HG03103 (cell line): ENCODE results near the gene DNAH10.
A peak's percentile ranks its signal among the peaks of the same experiment; 100 is the strongest.

Experiments
- ATAC-seq: cut with Tn5 transposase; IDR thresholded peaks from one replicate; pipeline ENCODE4 v1.9.1; 2021; ENCODE audit warnings: low read depth; ENCODE audit not compliant: unreplicated experiment

Gene DNAH10

GRCh38 chr12:123960029-123960735, 198.1 kb downstream of the DNAH10 start:
- no peak for ATAC-seq

- no peak for ATAC-seq
These were observed 198.8 kb downstream of the DNAH10 start for GRCh38 chr12:123960856-123961255.

DNA sequence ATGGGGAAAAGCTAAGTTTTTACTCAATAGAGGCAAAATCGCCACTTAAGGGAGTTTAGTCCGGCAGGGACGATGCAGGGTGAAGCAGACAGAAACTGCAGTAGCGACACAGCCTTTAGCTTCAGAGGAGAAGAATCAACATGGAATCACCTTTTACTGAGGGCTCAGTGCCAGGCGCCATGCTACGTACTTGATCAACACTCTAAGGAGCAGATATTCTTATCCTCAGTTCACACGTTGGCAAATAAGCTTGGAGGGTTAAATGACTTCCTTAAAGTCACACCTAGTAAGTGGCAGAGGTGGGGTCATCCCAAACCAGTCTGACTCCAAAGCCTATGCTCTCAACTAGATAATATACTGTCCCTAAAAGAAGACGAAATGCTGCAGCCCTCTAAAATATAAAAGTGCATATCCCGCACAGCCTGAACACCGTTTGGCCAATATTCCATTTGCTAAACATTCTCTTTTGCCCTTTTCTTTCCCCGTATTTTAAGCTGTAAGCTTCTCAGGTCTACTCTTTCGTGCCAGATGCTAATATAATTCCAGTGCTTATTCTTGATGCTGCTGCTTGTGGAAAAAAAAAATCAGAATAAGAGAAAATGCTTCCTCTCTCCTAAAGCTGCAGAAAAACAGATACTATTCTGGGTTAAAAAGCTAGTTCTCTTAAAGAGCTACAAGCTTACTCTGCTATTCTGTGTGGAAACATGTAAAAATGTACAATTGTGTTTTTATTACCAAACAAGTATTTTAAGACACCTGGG, 199.7 kb downstream of the DNAH10 start:
- ATAC-seq: no peak

DNA sequence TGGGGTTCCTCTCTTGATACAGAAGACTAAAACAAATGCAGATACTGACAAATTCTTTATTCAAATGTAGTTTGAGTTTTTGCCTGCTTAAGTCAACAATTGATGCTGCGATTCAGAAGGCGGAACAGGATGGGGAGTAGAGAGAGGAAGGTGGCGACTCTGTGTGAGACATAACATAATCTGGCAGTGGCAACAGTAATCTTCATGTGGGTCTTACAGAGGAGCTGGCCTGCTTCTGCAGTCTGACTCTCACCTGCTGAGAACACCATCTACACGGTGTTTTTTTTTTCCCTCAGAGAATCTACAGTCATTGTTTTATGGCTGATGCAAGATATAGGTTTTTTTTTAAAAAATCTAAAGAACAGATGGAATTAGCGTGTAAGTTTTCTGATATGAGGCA, 200.4 kb downstream of the DNAH10 start:
- ATAC-seq: no peak

DNA sequence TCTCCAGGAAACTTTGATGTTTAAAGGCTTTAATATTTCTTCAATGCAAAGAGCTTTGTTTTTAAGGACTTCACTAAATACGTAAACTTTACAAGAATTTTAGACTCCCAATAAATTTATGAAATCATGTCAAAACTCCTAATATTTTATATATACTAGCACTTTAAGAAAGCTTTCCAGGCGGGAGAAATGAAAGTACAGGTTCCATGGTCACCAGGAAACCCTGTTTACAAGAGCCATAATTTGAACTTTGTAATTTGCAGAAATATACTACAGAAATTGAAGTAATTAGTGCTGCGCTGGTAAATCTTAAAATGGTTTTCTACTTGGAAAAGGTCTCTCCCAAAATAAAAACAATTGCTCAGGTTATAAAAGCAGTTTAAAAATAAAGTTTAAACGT, 201.7 kb downstream of the DNAH10 start:
- ATAC-seq: no peak

DNA sequence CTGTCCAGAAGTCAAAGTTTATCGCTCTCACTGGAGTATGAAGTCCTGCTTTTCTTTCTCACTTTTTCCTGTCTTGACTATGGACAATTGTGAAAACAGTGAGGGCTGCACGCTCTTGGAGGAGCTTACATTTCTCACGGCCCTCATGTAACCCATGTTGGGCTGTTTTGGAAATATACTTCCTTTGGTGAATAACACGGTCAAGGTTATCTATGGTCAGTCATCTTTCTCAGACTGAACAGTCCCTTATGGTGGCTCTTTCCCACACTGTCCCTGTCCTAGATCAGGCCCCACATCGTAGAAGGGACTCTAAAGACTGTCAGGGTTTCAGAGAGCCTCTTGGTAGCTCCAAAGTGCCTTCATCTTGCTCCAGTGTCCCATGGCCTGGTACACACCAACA, 203.3 kb downstream of the DNAH10 start:
- ATAC-seq: no peak

GRCh38 chr12:123966596-123966995, 204.5 kb downstream of the DNAH10 start:
- no peak for ATAC-seq

DNA sequence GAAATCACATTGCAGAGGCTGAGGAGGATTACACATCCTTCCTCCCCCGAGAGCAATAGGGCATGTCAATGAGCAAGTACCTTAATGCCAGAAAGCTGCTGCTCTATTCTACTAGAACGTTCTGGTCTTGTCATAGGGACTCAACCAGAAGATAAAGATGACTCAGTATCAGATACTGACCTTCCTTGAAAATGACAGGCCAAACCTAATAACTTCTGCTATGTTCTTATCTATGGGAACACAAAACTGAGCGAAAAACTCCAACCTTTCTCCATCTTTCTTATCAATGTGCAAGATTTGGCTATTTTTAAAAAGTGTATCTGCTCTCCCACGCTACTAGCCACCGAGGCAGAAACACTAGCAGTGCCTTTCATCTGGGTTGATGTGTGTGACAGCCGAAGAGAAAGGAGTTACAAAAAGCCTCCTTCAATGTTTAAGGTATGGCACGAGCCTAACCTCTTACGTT, 205.1 kb downstream of the DNAH10 start:
- no peak for ATAC-seq

GRCh38 chr12:123971449-123971769, 209.3 kb downstream of the DNAH10 start:
- ATAC-seq: no peak

DNA sequence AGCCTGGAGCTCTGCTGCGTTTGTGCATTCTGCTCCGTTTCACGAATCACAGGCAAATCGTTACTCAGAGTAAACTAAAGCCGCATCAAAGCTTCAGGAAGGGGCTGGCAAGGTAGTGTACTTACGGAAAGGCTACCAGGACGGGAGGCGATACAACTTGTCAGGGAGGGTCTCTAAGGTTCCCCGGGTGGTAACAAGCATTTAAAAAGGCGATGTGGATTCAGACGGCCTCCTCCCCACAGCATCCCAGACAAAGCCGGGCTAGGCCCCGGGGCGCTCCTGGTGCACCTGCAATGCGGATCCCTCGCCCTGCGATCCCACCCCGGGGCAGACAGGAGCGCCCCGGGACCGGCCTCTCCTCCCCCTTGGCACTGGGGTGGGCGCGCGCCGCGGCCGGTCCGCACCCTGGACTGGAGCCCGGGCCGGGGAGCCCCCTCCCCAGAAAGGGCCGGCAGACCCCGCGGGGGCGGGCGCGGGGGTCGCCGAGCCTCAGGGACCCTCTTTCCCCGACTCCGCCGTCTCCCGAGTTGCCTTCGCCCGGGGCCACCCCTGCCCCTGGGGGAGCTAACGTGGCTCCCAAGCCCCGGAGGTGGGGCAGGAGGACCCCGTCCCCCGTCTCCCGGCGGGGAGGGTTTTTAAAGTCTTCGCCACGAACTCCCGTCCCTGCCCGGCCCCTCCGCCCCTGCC, 209.8 kb downstream of the DNAH10 start:
- no peak for ATAC-seq

DNA sequence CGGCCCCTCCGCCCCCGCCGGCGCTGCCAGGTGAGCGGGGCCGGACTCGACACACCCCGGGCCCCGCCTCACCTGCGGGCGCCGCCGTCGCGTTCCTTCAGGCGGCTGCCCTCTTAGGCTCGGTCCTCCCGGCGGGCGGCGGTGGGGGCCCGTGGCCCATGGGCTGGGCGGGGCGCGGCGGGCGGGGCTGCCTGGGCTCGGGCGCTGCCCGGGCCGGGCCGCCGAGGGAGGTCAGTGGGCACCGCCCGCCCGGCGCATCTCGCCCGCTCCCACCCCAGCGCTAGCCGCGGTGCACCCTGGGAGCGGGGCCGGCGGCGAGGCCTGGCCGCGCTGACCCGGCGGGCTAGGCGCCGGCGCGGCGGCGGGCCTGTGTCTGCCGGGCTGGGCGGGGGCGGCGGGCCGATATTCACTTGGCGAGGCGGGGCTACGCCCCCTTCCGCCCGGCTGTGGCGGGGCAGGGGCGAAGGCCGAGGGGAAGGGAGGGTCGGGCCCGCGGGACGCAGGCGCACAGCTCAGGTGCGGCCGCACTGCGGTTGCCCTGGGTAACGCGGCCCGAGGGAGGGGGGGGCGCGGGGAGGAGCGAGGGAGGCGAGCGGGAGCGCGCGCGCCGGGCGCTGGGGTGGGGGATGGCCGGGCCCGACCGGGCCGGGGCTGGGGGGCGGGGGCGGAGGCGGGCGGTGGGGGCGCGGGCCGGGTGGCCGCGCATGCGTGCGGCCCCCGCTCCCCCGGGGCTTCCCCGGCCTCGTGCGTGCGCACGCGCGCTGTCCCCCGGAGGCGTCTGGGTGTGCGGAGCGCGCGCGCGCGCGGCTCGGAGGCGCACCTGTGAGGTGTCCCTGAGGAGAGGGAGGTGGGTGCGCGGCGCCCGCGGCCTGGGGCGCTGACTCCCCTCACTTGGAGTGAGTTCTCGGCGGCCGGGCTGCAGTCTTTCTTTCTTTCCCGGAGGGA, 210.6 kb downstream of the DNAH10 start, which contains the start of the genes CCDC92 and ZNF664:
Gene CCDC92 (minus strand): TSS at position 375 of the 945 bp plus-strand sequence. CDS start 28,526 bp downstream, outside the sequence.
Gene ZNF664 (plus strand): TSS at position 759 of the 945 bp plus-strand sequence. CDS start 38,930 bp downstream, outside the sequence.
- ATAC-seq: peak; percentile 81

GRCh38 chr12:123973552-123974341, 211.6 kb downstream of the DNAH10 start:
- no peak for ATAC-seq

DNA sequence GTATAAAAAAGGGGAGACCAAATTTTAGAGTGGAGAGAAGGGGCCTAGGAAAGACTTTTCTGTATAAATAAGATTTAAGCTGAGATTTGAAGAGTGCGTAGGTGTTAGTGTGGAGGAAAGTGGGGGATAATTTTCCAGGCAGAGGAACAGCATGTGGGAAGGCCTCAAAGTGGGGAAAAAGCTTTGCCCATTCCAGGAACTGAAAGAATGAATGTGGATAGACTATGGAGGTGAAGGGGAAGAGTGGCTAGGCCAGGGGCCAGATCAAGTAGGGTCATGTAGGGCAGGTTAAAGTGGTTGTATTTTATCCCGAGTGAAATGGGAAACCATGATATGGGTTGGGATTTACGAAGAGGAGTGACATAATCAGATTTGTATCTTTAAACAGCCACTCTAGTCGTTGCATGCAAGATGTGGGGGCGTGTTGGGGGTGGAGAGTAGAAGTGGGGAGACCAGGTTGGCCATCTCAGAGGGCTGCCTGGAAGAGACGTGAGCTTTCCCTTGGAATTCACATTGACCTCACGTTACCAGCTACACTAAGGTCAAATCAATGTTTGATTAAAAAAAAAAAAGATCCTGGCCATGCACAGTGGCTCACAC, 214.2 kb downstream of the DNAH10 start:
- no peak for ATAC-seq

GRCh38 chr12:123979566-123979965, 217.5 kb downstream of the DNAH10 start:
- ATAC-seq: no peak

GRCh38 chr12:123982269-123982668, 220.2 kb downstream of the DNAH10 start:
- no peak for ATAC-seq

DNA sequence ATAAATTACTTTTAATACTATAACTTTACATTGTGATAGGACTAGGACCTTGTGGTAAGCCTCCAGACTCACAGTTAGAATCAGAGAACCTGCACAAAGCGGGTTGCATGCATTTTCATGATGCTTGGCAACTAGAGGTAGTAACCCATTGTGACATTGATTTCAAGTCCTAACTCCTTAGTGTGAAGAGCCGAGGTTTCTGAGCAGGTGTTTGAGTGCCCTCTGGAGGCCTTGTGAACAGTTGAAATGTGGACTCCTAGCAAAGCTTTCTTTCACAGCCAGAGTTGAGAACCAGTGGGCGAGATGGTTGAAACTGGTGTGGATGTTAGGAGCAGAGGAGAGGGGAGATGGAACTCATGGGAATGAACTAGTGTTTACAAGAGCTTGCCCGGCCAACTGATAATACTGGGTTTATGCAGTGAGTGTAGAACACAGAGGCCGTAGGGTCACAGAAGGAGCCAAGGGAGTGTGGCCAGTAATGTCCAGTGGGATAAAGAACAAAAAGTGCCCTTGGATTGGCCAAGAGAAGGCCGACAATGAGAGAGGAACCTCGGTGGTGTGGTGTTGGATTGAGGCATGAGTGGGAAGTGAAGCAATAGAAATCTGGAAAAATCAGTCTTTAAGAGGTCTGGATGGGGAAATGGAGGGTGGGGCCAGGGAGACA, 221.9 kb downstream of the DNAH10 start:
- ATAC-seq: no peak

GRCh38 chr12:123984903-123985302, 222.8 kb downstream of the DNAH10 start:
- peak; percentile 45 for ATAC-seq
